SK-N-SH (cell line): ENCODE measurements around the gene ARL5A. TPM values are rescaled to one million over a fixed set of nuclear protein-coding genes. Genes with fewer than 3 reads are reported as not detected.

Experiments
- CTCF ChIA-PET: fragments of 300-600, 350-600 bp; formaldehyde crosslinking; extraction: SDS; loops from one replicate; lab custom pipeline; 2021; lab: Yijun Ruan, JAX
- POLR2A ChIA-PET: fragments of 350-600 bp; sonication (Branson Sonifier 250); formaldehyde crosslinking; extraction: SDS; loops from one replicate; lab custom pipeline; 2020; ENCODE audit warnings: antibody characterized with exemption, inconsistent platforms; lab: Yijun Ruan, JAX
- DNase-seq: peaks from one replicate; pipeline ENCODE4 v3.0.0; 2012
- H2AFZ ChIP-seq: fragments of 200-600 bp; sonication (generic); 2 replicates; pipeline ENCODE4 v1.8.1; 2016; ENCODE audit warnings: antibody characterized with exemption, mild to moderate bottlenecking, low read depth
- H3F3A ChIP-seq: fragments of 200-600 bp; sonication (generic); replicated peaks from 2 replicates; pipeline ENCODE3; 2016; ENCODE audit warnings: antibody characterized with exemption, mild to moderate bottlenecking; ENCODE audit not compliant: insufficient read depth
- H3K27ac ChIP-seq, 2 experiments: fragments of 200-500 bp in 1 of 2; fragments of 200-600 bp in 1 of 2; sonication (Bioruptor generic) in 1 of 2; sonication (generic), shearing (Covaris generic) in 1 of 2; 2 replicates each; pipeline versions ENCODE4 v1.5.1 to v1.6.1; 2014 to 2016; ENCODE audit warnings: low read depth in 2 of 2, inconsistent platforms in 1 of 2, low read length in 1 of 2, mild to moderate bottlenecking in 1 of 2, mixed read lengths in 1 of 2
- H3K27me3 ChIP-seq: fragments of 200-600 bp; sonication (generic), shearing (Covaris generic); 2 replicates; pipeline ENCODE4 v1.6.1; 2016; ENCODE audit warnings: mixed run types; ENCODE audit not compliant: insufficient read depth
- H3K36me3 ChIP-seq, 2 experiments: fragments of 200-500 bp in 1 of 2; fragments of 200-600 bp in 1 of 2; sonication (Bioruptor generic) in 1 of 2; sonication (generic) in 1 of 2; replicated peaks in 1 of 2; 2 replicates each; pipeline versions ENCODE3 to v1.5.1; 2014 to 2016; ENCODE audit warnings: low read length in 1 of 2, mild to moderate bottlenecking in 1 of 2; ENCODE audit not compliant: insufficient read depth in 2 of 2, control insufficient read depth in 1 of 2
- H3K4me1 ChIP-seq, 2 experiments: fragments of 200-500 bp in 1 of 2; fragments of 200-600 bp in 1 of 2; sonication (Bioruptor generic) in 1 of 2; sonication (generic), shearing (Covaris generic) in 1 of 2; 2 replicates each; pipeline versions ENCODE4 v1.5.1 to v1.6.1; 2014 to 2016; ENCODE audit warnings: low read depth in 1 of 2, low read length in 1 of 2, mixed run types in 1 of 2; ENCODE audit not compliant: insufficient read depth in 2 of 2, control insufficient read depth in 1 of 2
- H3K4me2 ChIP-seq: fragments of 200-600 bp; sonication (generic), shearing (Covaris generic); 2 replicates; pipeline ENCODE4 v1.6.1; 2017; ENCODE audit warnings: mixed run types
- H3K4me3 ChIP-seq, 2 experiments: fragments of 200-500 bp in 1 of 2; fragments of 200-600 bp in 1 of 2; sonication (Bioruptor generic) in 1 of 2; sonication (generic), shearing (Covaris generic) in 1 of 2; 2 replicates each; pipeline versions ENCODE4 v1.5.1 to v1.8.1; 2014 to 2016; ENCODE audit warnings: low read depth in 2 of 2, inconsistent platforms in 1 of 2, low read length in 1 of 2, mild to moderate bottlenecking in 1 of 2, mixed read lengths in 1 of 2, moderate library complexity in 1 of 2
- H3K79me2 ChIP-seq: fragments of 200-600 bp; sonication (generic); 2 replicates; pipeline ENCODE4 v1.8.1; 2017; ENCODE audit warnings: mild to moderate bottlenecking; ENCODE audit not compliant: insufficient read depth
- H3K9ac ChIP-seq: fragments of 200-600 bp; sonication (generic); 2 replicates; pipeline ENCODE4 v1.6.1; 2017; ENCODE audit warnings: mixed run types
- H3K9me2 ChIP-seq: fragments of 200-600 bp; sonication (generic); 2 replicates; pipeline ENCODE4 v1.6.1; 2017; ENCODE audit warnings: mixed run types
- H3K9me3 ChIP-seq: fragments of 200-600 bp; sonication (generic); 2 replicates; pipeline ENCODE4 v1.6.1; 2017; ENCODE audit warnings: mixed run types, mild to moderate bottlenecking, moderate library complexity
- H4K20me1 ChIP-seq: fragments of 200-600 bp; sonication (generic); 2 replicates; pipeline ENCODE4 v1.6.1; 2017; ENCODE audit warnings: mild to moderate bottlenecking, mixed run types; ENCODE audit not compliant: insufficient read depth
- CHD2 ChIP-seq: fragments of 150-350 bp; IDR thresholded peaks from 2 replicates; pipeline ENCODE4 v1.6.1; 2018; ENCODE audit warnings: low read length; ENCODE audit not compliant: partially characterized antibody
- EP300 ChIP-seq, 2 experiments: IDR thresholded peaks; 2 replicates each; pipeline versions ENCODE4 v1.4.0 to v1.6.1; 2012; ENCODE audit warnings: borderline replicate concordance in 1 of 2, low read depth in 1 of 2, low read length in 1 of 2
- FOSL2 ChIP-seq: IDR thresholded peaks from 2 replicates; pipeline ENCODE4 v1.4.0; 2012; ENCODE audit warnings: low read depth, mild to moderate bottlenecking, moderate library complexity, borderline replicate concordance
- FOXJ3 ChIP-seq: sonication (generic); formaldehyde crosslinking; IDR thresholded peaks from 2 replicates; pipeline ENCODE4 v1.5.1; 2020; ENCODE audit warnings: mild to moderate bottlenecking, missing genetic modification reagents
- GABPA ChIP-seq: IDR thresholded peaks from 2 replicates; pipeline ENCODE4 v1.4.0; 2012; ENCODE audit warnings: low read depth, mild to moderate bottlenecking
- IRF3 ChIP-seq: fragments of 150-350 bp; IDR thresholded peaks from 2 replicates; pipeline ENCODE4 v1.6.1; 2016; ENCODE audit warnings: mild to moderate bottlenecking, low read depth, low read length
- JUND ChIP-seq: IDR thresholded peaks from 2 replicates; pipeline ENCODE4 v1.4.0; 2012
- MXI1 ChIP-seq: IDR thresholded peaks from 2 replicates; pipeline ENCODE4 v1.6.1; 2012; ENCODE audit warnings: mild to moderate bottlenecking, low read depth, low read length, improper control_type of control experiment
- NRF1 ChIP-seq: IDR thresholded peaks from 2 replicates; pipeline ENCODE4 v1.6.1; 2012; ENCODE audit warnings: low read depth, mild to moderate bottlenecking, low read length
- PBX3 ChIP-seq: IDR thresholded peaks from 2 replicates; pipeline ENCODE4; 2012
- POLR2AphosphoS5 ChIP-seq: IDR thresholded peaks from 2 replicates; pipeline ENCODE4 v1.6.1; 2012; ENCODE audit warnings: low read depth, low read length
- RAD21 ChIP-seq: IDR thresholded peaks from 2 replicates; pipeline ENCODE4 v1.6.1; 2012; ENCODE audit warnings: mild to moderate bottlenecking, low read length
- SMC3 ChIP-seq: IDR thresholded peaks from 2 replicates; pipeline ENCODE4 v1.6.1; 2012; ENCODE audit warnings: low read depth, low read length, improper control_type of control experiment
- TAF1 ChIP-seq: IDR thresholded peaks from 2 replicates; pipeline ENCODE4 v1.6.1; 2012; ENCODE audit warnings: low read depth, mild to moderate bottlenecking, low read length, moderate library complexity, borderline replicate concordance
- TCF12 ChIP-seq: IDR thresholded peaks from 2 replicates; pipeline ENCODE4 v1.4.0; 2012
- WGBS: methylation state at CpG from one replicate; pipeline ENCODE4 v1.1.6; 2017; ENCODE audit warnings: low lambda C conversion rate; 5-methylcytosine and 5-hydroxymethylcytosine counted together
- polyA plus RNA-seq, 3 experiments: library from polyadenylated mRNA; depleted of rRNA; stranded (reverse); fragments of >200 nt; gene quantifications; 2 replicates each; pipeline ENCODE4 v1.2.3, GENCODE V29; 2012
- TF ChIP-seq, protein P1 (sequence below): fragments of 200-600 bp; sonication (generic); IDR thresholded peaks from 2 replicates; pipeline ENCODE4 v1.6.1; 2017; ENCODE audit warnings: antibody characterized with exemption, mild to moderate bottlenecking, moderate library complexity
- TF ChIP-seq, protein P2 (sequence below): IDR thresholded peaks from 2 replicates; pipeline ENCODE4 v1.4.0; 2012; ENCODE audit warnings: low read depth
- TF ChIP-seq, protein P3 (sequence below): IDR thresholded peaks from 2 replicates; pipeline ENCODE4 v1.6.1; 2012; ENCODE audit warnings: mild to moderate bottlenecking, low read depth, low read length, moderate library complexity

ARL5A gene
- polyA plus RNA-seq, 1 of the 3 experiments (the other 2 are of a cell fraction), result 8.2 TPM

DNA sequence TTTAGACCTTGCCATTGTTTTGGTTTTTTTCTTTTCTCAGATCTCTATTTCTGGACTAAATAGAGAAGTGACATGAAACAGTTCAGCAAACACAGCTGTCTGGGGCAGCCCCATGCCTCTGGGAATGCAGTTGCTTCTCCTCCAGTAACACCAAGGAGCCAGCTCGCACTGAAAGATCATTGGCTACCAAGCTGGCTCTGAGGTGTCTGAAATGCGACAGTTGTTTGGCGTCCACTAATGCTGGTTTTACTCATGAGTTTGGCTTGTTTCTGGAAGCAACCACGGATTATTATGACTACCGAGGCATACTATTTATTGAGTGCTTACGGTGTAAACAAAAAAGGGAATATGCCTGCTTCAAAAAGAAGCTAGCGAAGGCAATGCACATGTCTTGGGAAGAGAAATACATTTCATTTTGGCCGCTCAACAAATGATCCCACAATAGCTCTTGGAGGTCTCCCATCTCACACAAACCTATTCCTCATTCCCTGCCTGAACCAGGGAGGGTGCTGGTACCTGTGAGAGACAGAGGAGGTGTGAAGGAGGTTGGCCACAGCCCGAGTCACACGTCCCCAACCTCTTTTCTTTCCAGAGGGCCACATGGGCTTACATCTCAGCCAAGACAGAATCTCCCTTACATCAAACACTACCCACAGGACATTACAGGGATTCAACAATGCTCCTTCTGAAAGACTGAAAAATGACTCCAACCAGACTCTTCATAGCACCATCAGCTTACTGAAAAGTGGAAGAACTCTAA, 56.4 kb downstream of the ARL5A start:
- Histone ChIP-seq H2AFZ (no peak overlapping the region), H3K4me3 (no peak overlapping the region), H3K9me2 (no peaks in the 10 kb centered on the region), H3F3A (peaks cover 4% of the 10 kb centered on the region), H3K27ac (no peak overlapping the region), H3K36me3 (peaks cover 4 to 7% of the 10 kb centered on the region in 2 experiments), H3K4me2 (no peak overlapping the region), H4K20me1 (no peaks in the 10 kb centered on the region), H3K9ac (no peak overlapping the region), H3K4me1 (peaks cover 0 to 9% of the 10 kb centered on the region in 2 experiments; a peak in 3 of 4 replicates), H3K9me3 (no peaks in the 10 kb centered on the region), H3K79me2 (no peaks in the 10 kb centered on the region), H3K27me3 (no peaks in the 10 kb centered on the region)
- POLR2A ChIA-PET, result no interaction called here
- no peak for DNase-seq
- TF ChIP-seq FOSL2 (no peak), GABPA (no peak), CHD2 (no peak), EP300 (IDR thresholded peaks at IDR 0.05; ENCODE audit: borderline replicate concordance in 1 of 2, low read depth in 1 of 2, low read length in 1 of 2) (no peak), IRF3 (no peak), SMC3 (no peak), RAD21 (no peak), TCF12 (no peak), FOXJ3 (CRISPR knock-in tag) (no peak), JUND (no peak), POLR2AphosphoS5 (no peak), PBX3 (no peak), TAF1 (no peak), MXI1 (no peak), NRF1 (no peak)
- TF ChIP-seq, protein P1, sequence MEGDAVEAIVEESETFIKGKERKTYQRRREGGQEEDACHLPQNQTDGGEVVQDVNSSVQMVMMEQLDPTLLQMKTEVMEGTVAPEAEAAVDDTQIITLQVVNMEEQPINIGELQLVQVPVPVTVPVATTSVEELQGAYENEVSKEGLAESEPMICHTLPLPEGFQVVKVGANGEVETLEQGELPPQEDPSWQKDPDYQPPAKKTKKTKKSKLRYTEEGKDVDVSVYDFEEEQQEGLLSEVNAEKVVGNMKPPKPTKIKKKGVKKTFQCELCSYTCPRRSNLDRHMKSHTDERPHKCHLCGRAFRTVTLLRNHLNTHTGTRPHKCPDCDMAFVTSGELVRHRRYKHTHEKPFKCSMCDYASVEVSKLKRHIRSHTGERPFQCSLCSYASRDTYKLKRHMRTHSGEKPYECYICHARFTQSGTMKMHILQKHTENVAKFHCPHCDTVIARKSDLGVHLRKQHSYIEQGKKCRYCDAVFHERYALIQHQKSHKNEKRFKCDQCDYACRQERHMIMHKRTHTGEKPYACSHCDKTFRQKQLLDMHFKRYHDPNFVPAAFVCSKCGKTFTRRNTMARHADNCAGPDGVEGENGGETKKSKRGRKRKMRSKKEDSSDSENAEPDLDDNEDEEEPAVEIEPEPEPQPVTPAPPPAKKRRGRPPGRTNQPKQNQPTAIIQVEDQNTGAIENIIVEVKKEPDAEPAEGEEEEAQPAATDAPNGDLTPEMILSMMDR, result no peak
- TF ChIP-seq, protein P2, sequence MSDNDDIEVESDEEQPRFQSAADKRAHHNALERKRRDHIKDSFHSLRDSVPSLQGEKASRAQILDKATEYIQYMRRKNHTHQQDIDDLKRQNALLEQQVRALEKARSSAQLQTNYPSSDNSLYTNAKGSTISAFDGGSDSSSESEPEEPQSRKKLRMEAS, result no peak
- TF ChIP-seq, protein P3, sequence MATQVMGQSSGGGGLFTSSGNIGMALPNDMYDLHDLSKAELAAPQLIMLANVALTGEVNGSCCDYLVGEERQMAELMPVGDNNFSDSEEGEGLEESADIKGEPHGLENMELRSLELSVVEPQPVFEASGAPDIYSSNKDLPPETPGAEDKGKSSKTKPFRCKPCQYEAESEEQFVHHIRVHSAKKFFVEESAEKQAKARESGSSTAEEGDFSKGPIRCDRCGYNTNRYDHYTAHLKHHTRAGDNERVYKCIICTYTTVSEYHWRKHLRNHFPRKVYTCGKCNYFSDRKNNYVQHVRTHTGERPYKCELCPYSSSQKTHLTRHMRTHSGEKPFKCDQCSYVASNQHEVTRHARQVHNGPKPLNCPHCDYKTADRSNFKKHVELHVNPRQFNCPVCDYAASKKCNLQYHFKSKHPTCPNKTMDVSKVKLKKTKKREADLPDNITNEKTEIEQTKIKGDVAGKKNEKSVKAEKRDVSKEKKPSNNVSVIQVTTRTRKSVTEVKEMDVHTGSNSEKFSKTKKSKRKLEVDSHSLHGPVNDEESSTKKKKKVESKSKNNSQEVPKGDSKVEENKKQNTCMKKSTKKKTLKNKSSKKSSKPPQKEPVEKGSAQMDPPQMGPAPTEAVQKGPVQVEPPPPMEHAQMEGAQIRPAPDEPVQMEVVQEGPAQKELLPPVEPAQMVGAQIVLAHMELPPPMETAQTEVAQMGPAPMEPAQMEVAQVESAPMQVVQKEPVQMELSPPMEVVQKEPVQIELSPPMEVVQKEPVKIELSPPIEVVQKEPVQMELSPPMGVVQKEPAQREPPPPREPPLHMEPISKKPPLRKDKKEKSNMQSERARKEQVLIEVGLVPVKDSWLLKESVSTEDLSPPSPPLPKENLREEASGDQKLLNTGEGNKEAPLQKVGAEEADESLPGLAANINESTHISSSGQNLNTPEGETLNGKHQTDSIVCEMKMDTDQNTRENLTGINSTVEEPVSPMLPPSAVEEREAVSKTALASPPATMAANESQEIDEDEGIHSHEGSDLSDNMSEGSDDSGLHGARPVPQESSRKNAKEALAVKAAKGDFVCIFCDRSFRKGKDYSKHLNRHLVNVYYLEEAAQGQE, result no peak
- 91% methylated on average over 10 of the region's 10 CpGs for WGBS
- CTCF ChIA-PET, result interaction anchor here (0.8 to 1.6 kb wide), 2 partner anchors 35 to 221 kb away, joined by 3 to 4 read pairs; no protein-coding TSS in a partner anchor
